ENCODE measurements around the gene PPM1H.
A peak's percentile ranks its signal among the peaks of the same experiment; 100 is the strongest.

Gene PPM1H

DNA sequence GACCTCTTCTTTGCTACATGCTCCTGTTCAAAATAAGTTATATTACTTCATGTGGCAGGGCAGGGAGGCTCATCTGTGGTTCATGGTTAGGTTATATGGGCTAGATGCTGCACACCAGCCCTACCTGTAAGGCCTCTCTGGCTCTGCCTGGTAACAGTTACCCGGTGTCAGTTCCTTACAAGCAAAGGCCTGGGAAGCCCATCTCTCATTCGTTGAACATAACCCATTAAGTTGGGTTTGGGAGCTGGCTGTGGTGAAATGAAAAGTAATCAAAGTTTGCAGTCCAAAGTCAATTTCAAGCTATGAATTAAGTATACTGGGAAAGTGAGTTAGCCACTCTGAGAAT lies 183.2 kb downstream of the PPM1H start:
- Histone ChIP-seq H3K36me3 (ENCODE audit: control insufficient read depth, insufficient read depth, low read length) (no peaks in the 10 kb centered on the region), H3K27me3 (replicated peaks; ENCODE audit: control insufficient read depth, insufficient read depth, low read length) (no peaks in the 10 kb centered on the region), H3K4me3 (replicated peaks; ENCODE audit: low read depth, low read length) (no peak overlapping the region)
- no peak for DNase-seq (ENCODE audit: extremely low read depth, insufficient read length)
- TF ChIP-seq, protein P1, sequence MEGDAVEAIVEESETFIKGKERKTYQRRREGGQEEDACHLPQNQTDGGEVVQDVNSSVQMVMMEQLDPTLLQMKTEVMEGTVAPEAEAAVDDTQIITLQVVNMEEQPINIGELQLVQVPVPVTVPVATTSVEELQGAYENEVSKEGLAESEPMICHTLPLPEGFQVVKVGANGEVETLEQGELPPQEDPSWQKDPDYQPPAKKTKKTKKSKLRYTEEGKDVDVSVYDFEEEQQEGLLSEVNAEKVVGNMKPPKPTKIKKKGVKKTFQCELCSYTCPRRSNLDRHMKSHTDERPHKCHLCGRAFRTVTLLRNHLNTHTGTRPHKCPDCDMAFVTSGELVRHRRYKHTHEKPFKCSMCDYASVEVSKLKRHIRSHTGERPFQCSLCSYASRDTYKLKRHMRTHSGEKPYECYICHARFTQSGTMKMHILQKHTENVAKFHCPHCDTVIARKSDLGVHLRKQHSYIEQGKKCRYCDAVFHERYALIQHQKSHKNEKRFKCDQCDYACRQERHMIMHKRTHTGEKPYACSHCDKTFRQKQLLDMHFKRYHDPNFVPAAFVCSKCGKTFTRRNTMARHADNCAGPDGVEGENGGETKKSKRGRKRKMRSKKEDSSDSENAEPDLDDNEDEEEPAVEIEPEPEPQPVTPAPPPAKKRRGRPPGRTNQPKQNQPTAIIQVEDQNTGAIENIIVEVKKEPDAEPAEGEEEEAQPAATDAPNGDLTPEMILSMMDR (IDR thresholded peaks at IDR 0.05; ENCODE audit: insufficient read depth, low read length, poor library complexity, severe bottlenecking) = no peak

GRCh38 chr12:62750941-62751809 lies 183.8 kb downstream of the PPM1H start:
- Histone ChIP-seq H3K4me3 (replicated peaks; ENCODE audit: low read depth, low read length) (no peak overlapping the region), H3K27me3 (replicated peaks; ENCODE audit: control insufficient read depth, insufficient read depth, low read length) (no peaks in the 10 kb centered on the region), H3K36me3 (ENCODE audit: control insufficient read depth, insufficient read depth, low read length) (no peaks in the 10 kb centered on the region)
- TF ChIP-seq, protein P1 (IDR thresholded peaks at IDR 0.05; ENCODE audit: insufficient read depth, low read length, poor library complexity, severe bottlenecking) = no peak
- DNase-seq (ENCODE audit: extremely low read depth, insufficient read length) = no peak

- TF ChIP-seq, protein P1 (IDR thresholded peaks at IDR 0.05; ENCODE audit: insufficient read depth, low read length, poor library complexity, severe bottlenecking) = no peak
- Histone ChIP-seq H3K27me3 (replicated peaks; ENCODE audit: control insufficient read depth, insufficient read depth, low read length) (no peaks in the 10 kb centered on the region), H3K4me3 (replicated peaks; ENCODE audit: low read depth, low read length) (no peak overlapping the region), H3K36me3 (ENCODE audit: control insufficient read depth, insufficient read depth, low read length) (no peaks in the 10 kb centered on the region)
- DNase-seq (ENCODE audit: extremely low read depth, insufficient read length) = no peak
These were observed 185.4 kb downstream of the PPM1H start for GRCh38 chr12:62749586-62749985.

- Histone ChIP-seq H3K36me3 (ENCODE audit: control insufficient read depth, insufficient read depth, low read length) (no peaks in the 10 kb centered on the region), H3K4me3 (replicated peaks; ENCODE audit: low read depth, low read length) (no peak overlapping the region), H3K27me3 (replicated peaks; ENCODE audit: control insufficient read depth, insufficient read depth, low read length) (no peaks in the 10 kb centered on the region)
- TF ChIP-seq, protein P1 (IDR thresholded peaks at IDR 0.05; ENCODE audit: insufficient read depth, low read length, poor library complexity, severe bottlenecking) = no peak
- no peak for DNase-seq (ENCODE audit: extremely low read depth, insufficient read length)
These were observed 185.9 kb downstream of the PPM1H start for GRCh38 chr12:62748941-62749468.

DNA sequence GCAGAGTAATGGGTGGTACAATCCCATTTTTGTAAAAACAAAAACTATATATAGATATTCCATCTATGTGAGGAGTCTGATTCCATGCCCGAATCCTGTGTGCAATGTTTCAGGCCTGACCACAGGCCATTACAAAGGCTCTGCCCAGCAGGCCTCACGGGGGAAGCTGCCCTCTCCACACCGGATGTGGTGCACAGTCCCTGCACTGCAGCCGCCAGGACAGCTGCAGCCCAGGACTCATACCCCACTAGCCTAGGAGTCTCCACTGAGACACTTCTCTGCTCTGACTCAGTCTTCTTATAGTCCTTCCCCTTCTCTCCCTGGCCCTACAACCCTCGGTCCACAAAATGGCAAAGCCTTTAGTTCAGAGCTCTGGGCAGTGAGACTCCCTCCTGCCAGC lies 190.4 kb downstream of the PPM1H start:
- DNase-seq (ENCODE audit: extremely low read depth, insufficient read length) = peak; percentile 49
- peak overlapping the region; percentile 8 for H3K4me3 ChIP-seq (replicated peaks; ENCODE audit: low read depth, low read length)
- H3K27me3 ChIP-seq (replicated peaks; ENCODE audit: control insufficient read depth, insufficient read depth, low read length) = no peaks in the 10 kb centered on the region
- TF ChIP-seq, protein P1 (IDR thresholded peaks at IDR 0.05; ENCODE audit: insufficient read depth, low read length, poor library complexity, severe bottlenecking) = no peak
- no peaks in the 10 kb centered on the region for H3K36me3 ChIP-seq (ENCODE audit: control insufficient read depth, insufficient read depth, low read length)

Measured in GM06990 (cell line).